ENCODE results near the gene LINS1. TPM values are rescaled to one million over a fixed set of nuclear protein-coding genes. Genes with fewer than 3 reads are reported as not detected.

Gene LINS1
- polyA plus RNA-seq, 2 of the 4 experiments (the other 2 are of a cell fraction) = 10.0 to 24.6 TPM

GRCh38 chr15:100645671-100646070 lies 43.7 kb upstream of the LINS1 start (continued):
- TF ChIP-seq ELK1 (IDR thresholded peaks at IDR 0.05; ENCODE audit: low read depth, low read length) (no peak), KDM1A (IDR thresholded peaks at IDR 0.05; ENCODE audit: low read depth) (no peak), JUN (IDR thresholded peaks at IDR 0.05) (no peak), NFE2L2 (conservative IDR thresholded peaks at IDR 0.05; ENCODE audit: low read length) (no peak)

GRCh38 chr15:100642950-100643338 lies 41.0 kb upstream of the LINS1 start:
- Histone ChIP-seq H3K27ac (no peak overlapping the region), H3K4me3 (no peak overlapping the region), H3K4me1 (no peaks in the 10 kb centered on the region), H3K9me3 (no peaks in the 10 kb centered on the region), H3K4me2 (no peak overlapping the region)
- 91% methylated on average over 4 of the region's 4 CpGs for WGBS (ENCODE audit: missing lambda C conversion rate)
- CTCF ChIA-PET = interaction anchor here (1.2 kb wide), 1 partner anchor 232 kb away, joined by 3 read pairs; no protein-coding TSS in a partner anchor
- POLR2A ChIA-PET = no interaction called here
- TF ChIP-seq HOXB13 (CRISPR knock-in tag; IDR thresholded peaks at IDR 0.05; ENCODE audit: low read depth) (no peak), NFE2L2 (conservative IDR thresholded peaks at IDR 0.05; ENCODE audit: low read length) (no peak), HEYL (CRISPR knock-in tag; IDR thresholded peaks at IDR 0.05) (no peak), BCL3 (IDR thresholded peaks at IDR 0.05) (no peak), FOSL2 (IDR thresholded peaks at IDR 0.05) (no peak), FOSL2 (CRISPR knock-in tag; IDR thresholded peaks at IDR 0.05) (no peak), EHF (CRISPR knock-in tag; IDR thresholded peaks at IDR 0.05) (no peak), ESRRA (IDR thresholded peaks at IDR 0.05; ENCODE audit: borderline replicate concordance, low read length) (no peak), NPAS2 (CRISPR knock-in tag; IDR thresholded peaks at IDR 0.05; ENCODE audit: borderline replicate concordance) (no peak)
- ATAC-seq (no peak), DNase-seq (ENCODE audit: low read depth in 1 of 2, low spot score in 1 of 2) (no peak), FAIRE-seq (no peak)

- ATAC-seq = no peak
- no peak for FAIRE-seq
- Histone ChIP-seq H3K4me2 (no peak overlapping the region), H3K4me3 (no peak overlapping the region), H3K4me1 (no peaks in the 10 kb centered on the region), H3K27ac (no peak overlapping the region), H3K9me3 (no peaks in the 10 kb centered on the region)
- TF ChIP-seq FOSL2 (IDR thresholded peaks at IDR 0.05) = no peak
- TF ChIP-seq FOSL2 (CRISPR knock-in tag; IDR thresholded peaks at IDR 0.05) = no peak
- no peak for TF ChIP-seq POLR2A (IDR thresholded peaks at IDR 0.05; ENCODE audit: low read length)
- no peak for TF ChIP-seq KDM5A (IDR thresholded peaks at IDR 0.05)
- no peak for TF ChIP-seq EP300 (IDR thresholded peaks at IDR 0.05)
- no peak for TF ChIP-seq NR3C1 (IDR thresholded peaks at IDR 0.05)
- TF ChIP-seq CHD2 (IDR thresholded peaks at IDR 0.05; ENCODE audit: low read length, partially characterized antibody) = no peak
- TF ChIP-seq ELK1 (IDR thresholded peaks at IDR 0.05; ENCODE audit: low read depth, low read length) = no peak
- TF ChIP-seq RAD21 (conservative IDR thresholded peaks at IDR 0.05 in 1 of 2, IDR thresholded peaks at IDR 0.05 in 1 of 2) = no peak
- TF ChIP-seq USF2 (IDR thresholded peaks at IDR 0.05) = no peak
- no peak for TF ChIP-seq HEYL (CRISPR knock-in tag; IDR thresholded peaks at IDR 0.05)
- no peak for TF ChIP-seq MAFK (IDR thresholded peaks at IDR 0.05; ENCODE audit: partially characterized antibody)
- no peak for TF ChIP-seq ZNF302 (CRISPR knock-in tag; IDR thresholded peaks at IDR 0.05)
- 81% methylated on average over 9 of the region's 9 CpGs for WGBS (ENCODE audit: missing lambda C conversion rate)
- no peak for DNase-seq (ENCODE audit: low read depth in 1 of 2, low spot score in 1 of 2)
- POLR2A ChIA-PET = no interaction called here
- CTCF ChIA-PET = interaction anchor here (1.2 to 1.6 kb wide), 4 partner anchors 15 to 275 kb away, joined by 3 to 5 read pairs (median 4); no protein-coding TSS in a partner anchor
Observed at GRCh38 chr15:100642213-100642949, 40.4 kb upstream of the LINS1 start.
